HepG2 (cell line): ENCODE results near the gene LEMD3. TPM values are rescaled to one million over a fixed set of nuclear protein-coding genes. Genes with fewer than 3 reads are reported as not detected.

ENCODE experiments used
- ATAC-seq: fragments of 200-7000 bp; cut with Tn5 transposase; 3 replicates; pipeline ENCODE4 v1.9.1; 2020; ENCODE audit warnings: mild to moderate bottlenecking, moderate library complexity
- BruUV-seq: library from RNA; stranded (reverse); fragments of 400-500 nt; replicated peaks from 2 replicates; lab custom pipeline; 2021; lab: Mats Ljungman, UMichigan
- CTCF ChIA-PET: fragments of 300-600 bp; formaldehyde crosslinking; extraction: SDS; loops from one replicate; lab custom pipeline; 2021; ENCODE audit warnings: low total read pairs, inconsistent platforms, low intra/inter-chr PET ratio; lab: Yijun Ruan, JAX
- POLR2A ChIA-PET: fragments of 350-600 bp; sonication (Branson Sonifier 250); formaldehyde crosslinking; loops from one replicate; lab custom pipeline; 2020; ENCODE audit warnings: antibody characterized with exemption, inconsistent platforms; lab: Yijun Ruan, JAX
- DNase-seq: peaks from one replicate; pipeline ENCODE4 v3.0.0-alpha.2; 2015; ENCODE audit warnings: low spot score
- FAIRE-seq: peaks from 3 replicates; lab custom pipeline; 2011; peaks lifted over from hg19 to GRCh38; lab: Jason Lieb, UNC
- H2AFZ ChIP-seq: one replicate; pipeline ENCODE4 v1.6.1; 2011; ENCODE audit warnings: low read length, inconsistent platforms
- H3K27ac ChIP-seq: fragments of 300-600 bp; 3 replicates; pipeline ENCODE4 v1.8.0; 2011; ENCODE audit warnings: mixed run types, mild to moderate bottlenecking, mixed read lengths, low read length, inconsistent platforms; ENCODE audit not compliant: insufficient read depth; ENCODE audit errors: extremely low read length
- H3K27me3 ChIP-seq, 2 experiments: fragments of 200-600 bp in 1 of 2; 2 replicates in 1 of 2; 3 replicates in 1 of 2; pipeline versions ENCODE4 v1.6.0 to v1.8.0; 2011; ENCODE audit warnings: low read length in 2 of 2, mild to moderate bottlenecking in 2 of 2, moderate library complexity in 2 of 2, inconsistent platforms in 1 of 2; ENCODE audit not compliant: insufficient read depth in 2 of 2, control insufficient read depth in 1 of 2
- H3K36me3 ChIP-seq, 2 experiments: fragments of 200-600 bp in 1 of 2; replicated peaks in 1 of 2; 2 replicates in 1 of 2; 3 replicates in 1 of 2; pipeline versions ENCODE4 v1.5.1 to v1.8.0; 2011; ENCODE audit warnings: low read length in 2 of 2, inconsistent platforms in 1 of 2; ENCODE audit not compliant: insufficient read depth in 2 of 2, control insufficient read depth in 1 of 2
- H3K4me1 ChIP-seq: 2 replicates; pipeline ENCODE4 v1.5.1; 2012; ENCODE audit warnings: low read length, inconsistent platforms; ENCODE audit not compliant: insufficient read depth
- H3K4me2 ChIP-seq: 2 replicates; pipeline ENCODE4 v1.6.0; 2011; ENCODE audit warnings: low read depth, low read length, inconsistent platforms
- H3K4me3 ChIP-seq, 3 experiments: fragments of 200-600 bp in 1 of 3; sonication (generic), shearing (Covaris generic) in 1 of 3; replicated peaks in 1 of 3; 2 replicates each; pipeline ENCODE4 v1.5.1; 2011 to 2016; ENCODE audit warnings: low read length in 3 of 3, inconsistent platforms in 2 of 3, low read depth in 2 of 3, mild to moderate bottlenecking in 2 of 3, control low read depth in 1 of 3, mixed read lengths in 1 of 3; ENCODE audit not compliant: insufficient read depth in 1 of 3
- H3K79me2 ChIP-seq: one replicate; pipeline ENCODE4 v1.6.1; 2011; ENCODE audit warnings: low read length, inconsistent platforms; ENCODE audit not compliant: insufficient read depth
- H3K9ac ChIP-seq: 2 replicates; pipeline ENCODE4 v1.6.0; 2011; ENCODE audit warnings: mild to moderate bottlenecking, low read depth, low read length, inconsistent platforms; ENCODE audit not compliant: insufficient read depth
- H3K9me3 ChIP-seq: 2 replicates; pipeline ENCODE4 v1.5.1; 2012; ENCODE audit warnings: mild to moderate bottlenecking, low read length
- H4K20me1 ChIP-seq: 2 replicates; pipeline ENCODE4 v1.6.0; 2011; ENCODE audit warnings: inconsistent platforms, mild to moderate bottlenecking, low read length, moderate library complexity; ENCODE audit not compliant: insufficient read depth
- AHR ChIP-seq: IDR thresholded peaks from 2 replicates; pipeline ENCODE4 v1.6.1; 2018; ENCODE audit warnings: missing genetic modification reagents, missing compliant biosample characterization
- CEBPZ ChIP-seq: IDR thresholded peaks from 2 replicates; pipeline ENCODE4 v1.6.1; 2012; ENCODE audit warnings: low read length, improper control_type of control experiment
- GATAD2A ChIP-seq: IDR thresholded peaks from 2 replicates; pipeline ENCODE4 v1.6.1; 2016
- RFX1 ChIP-seq: fragments of 450-650 bp; IDR thresholded peaks from 2 replicates; pipeline ENCODE4 v1.6.1; 2017
- SMAD9 ChIP-seq: sonication (generic); formaldehyde crosslinking; IDR thresholded peaks from 2 replicates; pipeline ENCODE4 v1.5.1; 2020; ENCODE audit warnings: mild to moderate bottlenecking, missing genetic modification reagents
- TRIM24 ChIP-seq: sonication (generic); formaldehyde crosslinking; IDR thresholded peaks from 2 replicates; pipeline ENCODE4 v1.8.0; 2022; ENCODE audit warnings: mild to moderate bottlenecking, missing genetic modification reagents
- ZHX1 ChIP-seq: sonication (generic); formaldehyde crosslinking; IDR thresholded peaks from 2 replicates; pipeline ENCODE4 v1.8.1; 2022; ENCODE audit warnings: low read depth, mild to moderate bottlenecking, missing genetic modification reagents
- WGBS: methylation state at CpG from one replicate; pipeline ENCODE4 v1.1.6; 2017; ENCODE audit warnings: low lambda C conversion rate; 5-methylcytosine and 5-hydroxymethylcytosine counted together
- in situ Hi-C: cut with HindIII; loops from 2 replicates; pipeline ENCODE4 v1.10.0; 2017; ENCODE audit warnings: low pct_unique_long_range_greater_than_20kb; ENCODE audit not compliant: extremely low pct_ligation_motif_present
- intact Hi-C: fragments of 100-400 bp; cut with micrococcal nuclease; formaldehyde crosslinking; loops from one replicate; pipeline ENCODE4 v1.10.0; 2022; ENCODE audit not compliant: unreplicated experiment
- polyA plus RNA-seq, 8 experiments: library from polyadenylated mRNA; depleted of rRNA in 3 of 8; stranded (reverse) in 7 of 8; unstranded in 1 of 8; fragments of >200 nt; fragmentation: Illumina TruSeq in 4 of 8; extraction: Trizol in 4 of 8; gene quantifications; 2 replicates each; pipeline versions ENCODE4 v1.2.1 to v1.2.3, GENCODE V29; 2011 to 2016; ENCODE audit warnings: low read depth in 4 of 8, missing spikeins in 1 of 8, mixed read lengths in 1 of 8; ENCODE audit not compliant: insufficient read depth in 1 of 8
- total RNA-seq, 5 experiments: library from RNA; depleted of rRNA; stranded (reverse); fragments of >200 nt; fragmentation: Illumina TruSeq; extraction: Trizol; gene quantifications; 2 replicates each; pipeline ENCODE4 v1.2.3, GENCODE V29; 2016; ENCODE audit warnings: low read depth in 1 of 5

Gene LEMD3
- total and polyA plus RNA-seq, 2 of the 13 experiments (the other 11 are each of a cell fraction or from before 2014, with no cell fraction given) = 9.3 to 18.7 TPM

- TF ChIP-seq RFX1 (no peak), TRIM24 (CRISPR knock-in tag) (no peak), CEBPZ (no peak), ZHX1 (CRISPR knock-in tag) (no peak), SMAD9 (CRISPR knock-in tag) (no peak), GATAD2A (CRISPR knock-in tag) (no peak), AHR (CRISPR knock-in tag) (no peak)
- FAIRE-seq = no peak
- H3K79me2 ChIP-seq = no peaks in the 10 kb centered on the region
- ATAC-seq = no peak
- peaks cover 0 to 5% of the 10 kb centered on the region in 2 experiments; a peak in 2 of 5 replicates for H3K27me3 ChIP-seq
- DNase-seq = no peak
- no peak overlapping the region for H3K4me2 ChIP-seq
- H3K9ac ChIP-seq = no peak overlapping the region
- H3K4me3 ChIP-seq = no peak overlapping the region
- WGBS = 33% methylated on average over 3 of the region's 3 CpGs
- CTCF ChIA-PET = no interaction called here
- intact Hi-C loops = no loop called here
- POLR2A ChIA-PET = no interaction called here
- no peaks in the 10 kb centered on the region for H3K4me1 ChIP-seq
- H3K27ac ChIP-seq = no peak overlapping the region
- H3K36me3 ChIP-seq = no peaks in the 10 kb centered on the region
- no peak overlapping the region for H2AFZ ChIP-seq
- no peaks in the 10 kb centered on the region for H3K9me3 ChIP-seq
- BruUV-seq = no TSS peak
- in situ Hi-C loops = no loop called here
- no peaks in the 10 kb centered on the region for H4K20me1 ChIP-seq
Observed at GRCh38 chr12:65155784-65156183, 13.6 kb upstream of the LEMD3 start.
